22Rv1 (cell line): Measurements from ENCODE around the gene MIPOL1.
"Not testable (repeated sequence)": the region's sequence is repeated elsewhere in the genome, so short reads cannot be mapped to it uniquely, and the experiment has no call there.

Experiments
- ZFX ChIP-seq: fragments of 450-650 bp; IDR thresholded peaks from 2 replicates; pipeline ENCODE4 v1.6.1; 2017; ENCODE audit warnings: antibody characterized with exemption, borderline replicate concordance
- TF ChIP-seq, protein P1 (sequence below): fragments of 450-650 bp; IDR thresholded peaks from 2 replicates; pipeline ENCODE4 v1.5.1; 2017; ENCODE audit warnings: mild to moderate bottlenecking

DNA sequence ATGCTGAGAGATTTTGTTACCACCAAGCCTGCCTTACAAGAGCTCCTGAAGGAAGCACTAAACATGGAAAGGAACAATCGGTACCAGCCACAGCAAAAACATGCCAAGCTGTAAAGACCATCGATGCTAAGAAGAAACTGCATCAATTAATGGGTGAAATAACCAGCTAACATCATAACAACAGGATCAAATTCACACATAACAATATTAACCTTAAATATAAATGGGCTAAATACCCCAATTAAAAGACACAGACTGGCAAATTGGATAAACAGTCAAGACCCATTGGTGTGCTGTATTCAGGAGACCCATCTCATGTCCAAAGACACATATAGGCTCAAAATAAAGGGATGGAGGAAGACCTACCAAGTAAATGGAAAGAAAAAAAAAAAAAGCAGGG is 8.0 kb upstream of the MIPOL1 start:
- TF ChIP-seq, protein P1, sequence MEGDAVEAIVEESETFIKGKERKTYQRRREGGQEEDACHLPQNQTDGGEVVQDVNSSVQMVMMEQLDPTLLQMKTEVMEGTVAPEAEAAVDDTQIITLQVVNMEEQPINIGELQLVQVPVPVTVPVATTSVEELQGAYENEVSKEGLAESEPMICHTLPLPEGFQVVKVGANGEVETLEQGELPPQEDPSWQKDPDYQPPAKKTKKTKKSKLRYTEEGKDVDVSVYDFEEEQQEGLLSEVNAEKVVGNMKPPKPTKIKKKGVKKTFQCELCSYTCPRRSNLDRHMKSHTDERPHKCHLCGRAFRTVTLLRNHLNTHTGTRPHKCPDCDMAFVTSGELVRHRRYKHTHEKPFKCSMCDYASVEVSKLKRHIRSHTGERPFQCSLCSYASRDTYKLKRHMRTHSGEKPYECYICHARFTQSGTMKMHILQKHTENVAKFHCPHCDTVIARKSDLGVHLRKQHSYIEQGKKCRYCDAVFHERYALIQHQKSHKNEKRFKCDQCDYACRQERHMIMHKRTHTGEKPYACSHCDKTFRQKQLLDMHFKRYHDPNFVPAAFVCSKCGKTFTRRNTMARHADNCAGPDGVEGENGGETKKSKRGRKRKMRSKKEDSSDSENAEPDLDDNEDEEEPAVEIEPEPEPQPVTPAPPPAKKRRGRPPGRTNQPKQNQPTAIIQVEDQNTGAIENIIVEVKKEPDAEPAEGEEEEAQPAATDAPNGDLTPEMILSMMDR: not testable (repeated sequence)
- not testable (repeated sequence) for TF ChIP-seq ZFX
